Endothelial cell of umbilical vein (primary cell): ENCODE measurements around the gene USF3. TPM values are rescaled to one million over a fixed set of nuclear protein-coding genes. Genes with fewer than 3 reads are reported as not detected.
A peak's percentile ranks its signal among the peaks of the same experiment; 100 is the strongest.

Experiments
- BruUV-seq: library from RNA; stranded (reverse); fragments of 400-500 nt; replicated peaks from 2 replicates; lab custom pipeline; 2021; lab: Mats Ljungman, UMichigan
- CTCF ChIA-PET: fragments of 300-600, 350-600 bp; sonication (Branson Sonifier 250); formaldehyde crosslinking; loops from one replicate; lab custom pipeline; 2021; ENCODE audit warnings: antibody characterized with exemption, inconsistent platforms; lab: Charles Lee
- POLR2A ChIA-PET: fragments of 300-600, 350-600 bp; sonication (Branson Sonifier 250); formaldehyde crosslinking; loops from one replicate; lab custom pipeline; 2021; ENCODE audit warnings: antibody characterized with exemption, inconsistent platforms; lab: Charles Lee
- DNase-seq: peaks from one replicate; pipeline ENCODE4 v3.0.0-alpha.2; 2011; ENCODE audit warnings: low read depth, low spot score
- FAIRE-seq: peaks from 2 replicates; lab custom pipeline; 2011; peaks lifted over from hg19 to GRCh38; lab: Jason Lieb, UNC
- H2AFZ ChIP-seq: 2 replicates; pipeline ENCODE4 v1.6.0; 2012; ENCODE audit warnings: low read depth, low read length, control low read depth, inconsistent platforms
- H3K27ac ChIP-seq: 2 replicates; pipeline ENCODE4 v1.5.1; 2011; ENCODE audit warnings: low read depth, mild to moderate bottlenecking, control low read depth, low read length, moderate library complexity; ENCODE audit not compliant: insufficient read depth
- H3K27me3 ChIP-seq, 2 experiments: 2 replicates each; pipeline versions ENCODE4 v1.6.0 to v1.6.1; 2011; ENCODE audit warnings: low read length in 2 of 2, mixed read lengths in 1 of 2; ENCODE audit not compliant: control insufficient read depth in 2 of 2, insufficient read depth in 2 of 2
- H3K36me3 ChIP-seq, 2 experiments: 2 replicates in 1 of 2; 3 replicates in 1 of 2; pipeline ENCODE4 v1.5.1; 2011; ENCODE audit warnings: low read length in 2 of 2, mild to moderate bottlenecking in 1 of 2, moderate library complexity in 1 of 2; ENCODE audit not compliant: control insufficient read depth in 2 of 2, insufficient read depth in 2 of 2; ENCODE audit errors: extremely low read depth in 1 of 2
- H3K4me1 ChIP-seq: 3 replicates; pipeline ENCODE4 v1.5.1; 2011; ENCODE audit warnings: mild to moderate bottlenecking, low read length; ENCODE audit not compliant: control insufficient read depth, insufficient read depth; ENCODE audit errors: extremely low read depth
- H3K4me2 ChIP-seq: 2 replicates; pipeline ENCODE4 v1.6.1; 2011; ENCODE audit warnings: low read length, control low read depth, mixed read lengths; ENCODE audit not compliant: insufficient read depth
- H3K4me3 ChIP-seq, 3 experiments: fragments of 200-600 bp in 1 of 3; sonication (generic), shearing (Covaris generic) in 1 of 3; replicated peaks in 1 of 3; 2 replicates each; pipeline ENCODE4 v1.5.1; 2011 to 2016; ENCODE audit warnings: control low read depth in 3 of 3, low read length in 3 of 3, mild to moderate bottlenecking in 2 of 3, inconsistent platforms in 1 of 3, low read depth in 1 of 3, moderate library complexity in 1 of 3; ENCODE audit not compliant: insufficient read depth in 1 of 3
- H3K79me2 ChIP-seq: 2 replicates; pipeline ENCODE4 v1.6.0; 2012; ENCODE audit warnings: low read length, inconsistent platforms; ENCODE audit not compliant: control insufficient read depth, insufficient read depth
- H3K9ac ChIP-seq: replicated peaks from 2 replicates; pipeline ENCODE3; 2011; ENCODE audit warnings: low read length, control low read depth; ENCODE audit not compliant: insufficient read depth; ENCODE audit errors: extremely low read depth
- H3K9me1 ChIP-seq: replicated peaks from 3 replicates; pipeline ENCODE4 v1.6.0; 2011; ENCODE audit warnings: mild to moderate bottlenecking, low read length; ENCODE audit not compliant: control insufficient read depth, insufficient read depth; ENCODE audit errors: extremely low read depth
- H3K9me3 ChIP-seq: replicated peaks from 2 replicates; pipeline ENCODE4 v1.5.1; 2012; ENCODE audit warnings: low read length, inconsistent platforms; ENCODE audit not compliant: control insufficient read depth, insufficient read depth
- H4K20me1 ChIP-seq: replicated peaks from 2 replicates; pipeline ENCODE3; 2011; ENCODE audit warnings: mild to moderate bottlenecking, low read length; ENCODE audit not compliant: control insufficient read depth, insufficient read depth; ENCODE audit errors: extremely low read depth
- CTCF ChIP-seq, 2 donors: IDR thresholded peaks; 1 replicate in 1 of 2; 2 replicates in 1 of 2; pipeline ENCODE4 v1.5.1; 2011; ENCODE audit warnings: low read length in 2 of 2, mild to moderate bottlenecking in 2 of 2, moderate library complexity in 2 of 2, control low read depth in 1 of 2, inconsistent platforms in 1 of 2, low read depth in 1 of 2; ENCODE audit not compliant: insufficient read depth in 1 of 2; ENCODE audit errors: extremely low read depth in 1 of 2
- EZH2 ChIP-seq: IDR thresholded peaks from 2 replicates; pipeline ENCODE4 v1.6.1; 2012; ENCODE audit warnings: borderline replicate concordance, low read depth, mild to moderate bottlenecking, moderate library complexity, low read length, inconsistent platforms; ENCODE audit not compliant: severe bottlenecking
- FOS ChIP-seq: IDR thresholded peaks from 2 replicates; pipeline ENCODE4 v1.6.1; 2011; ENCODE audit warnings: mild to moderate bottlenecking, low read length, moderate library complexity, borderline replicate concordance; ENCODE audit not compliant: insufficient read depth
- GATA2 ChIP-seq: IDR thresholded peaks from 2 replicates; pipeline ENCODE4 v1.7.0; 2011; ENCODE audit warnings: low read depth, mild to moderate bottlenecking, moderate library complexity, mixed read lengths, low read length; ENCODE audit not compliant: insufficient read length, insufficient read depth
- JUN ChIP-seq: IDR thresholded peaks from 2 replicates; pipeline ENCODE4 v1.6.1; 2011; ENCODE audit warnings: borderline replicate concordance, low read depth; ENCODE audit not compliant: insufficient read length, insufficient read depth
- MAX ChIP-seq: IDR thresholded peaks from 2 replicates; pipeline ENCODE4 v1.6.1; 2011; ENCODE audit not compliant: insufficient read depth, insufficient read length
- MYC ChIP-seq: IDR thresholded peaks from one replicate; pipeline ENCODE4 v1.6.1; 2011; ENCODE audit warnings: mild to moderate bottlenecking, low read depth, low read length
- POLR2A ChIP-seq: IDR thresholded peaks from 2 replicates; pipeline ENCODE4 v1.6.1; 2012; ENCODE audit warnings: low read depth, mild to moderate bottlenecking, control low read depth, low read length
- POLR2AphosphoS5 ChIP-seq: IDR thresholded peaks from 2 replicates; pipeline ENCODE4 v1.6.1; 2012; ENCODE audit warnings: low read depth, mild to moderate bottlenecking, control low read depth, low read length, moderate library complexity; ENCODE audit not compliant: insufficient read depth
- dilution Hi-C: fragments of 300-500 bp; cut with MboI; formaldehyde crosslinking; loops from one replicate; pipeline ENCODE4 v1.15.0; 2019; ENCODE audit warnings: low sequenced_read_pairs; ENCODE audit not compliant: extremely low pct_ligation_motif_present
- intact Hi-C: fragments of 100-400 bp; cut with micrococcal nuclease; formaldehyde crosslinking; loops from one replicate; pipeline ENCODE4 v1.10.0; 2022
- polyA plus RNA-seq, 4 experiments: library from polyadenylated mRNA; depleted of rRNA in 3 of 4; stranded (reverse) in 3 of 4; unstranded in 1 of 4; fragments of >200 nt; gene quantifications; 2 replicates each; pipeline versions ENCODE4 v1.2.1 to v1.2.3, GENCODE V29; 2011 to 2012; ENCODE audit warnings: missing spikeins in 1 of 4
- total RNA-seq: library from RNA; stranded (reverse); gene quantifications from 2 replicates; pipeline ENCODE4 v1.2.3, GENCODE V29; 2021

USF3 gene
- total and polyA plus RNA-seq, 2 donors (not counting 3 experiments of a cell fraction or from before 2014, with no cell fraction given), result 7.0 to 10.5 TPM

DNA sequence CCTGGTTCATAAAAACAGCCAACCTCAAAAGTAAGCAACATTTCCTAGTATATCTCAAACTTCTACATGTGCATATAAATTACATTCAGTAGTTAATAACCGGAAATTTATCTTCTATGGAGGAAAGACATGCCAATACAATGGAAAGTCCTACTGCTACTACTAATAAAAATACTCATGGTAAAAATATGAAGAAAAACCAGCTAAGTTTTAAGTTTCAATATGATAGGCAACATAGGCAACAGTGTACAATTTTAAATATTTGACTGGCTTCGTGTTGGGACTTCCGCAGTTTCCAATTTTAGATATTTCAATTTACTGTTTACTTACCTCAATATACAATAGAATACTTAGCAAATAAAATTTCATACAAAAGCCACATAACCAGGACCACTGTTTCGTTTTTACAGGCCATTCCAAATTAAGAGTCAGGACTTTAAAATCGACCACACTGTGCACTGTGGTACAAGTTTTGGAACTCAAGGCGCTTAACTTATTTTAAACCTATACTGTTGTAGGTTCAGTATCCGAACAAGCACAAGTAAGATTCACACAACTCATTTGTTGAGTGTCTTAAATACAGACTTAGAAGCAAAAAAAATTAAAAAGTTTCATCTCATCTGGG is 46.7 kb upstream of the USF3 start:
- Histone ChIP-seq H3K4me3 (peak overlapping the region in 1 of 3 experiments; percentile 95), H3K9ac (peak overlapping the region; percentile 6), H2AFZ (no peak overlapping the region), H3K79me2 (peaks cover 91% of the 10 kb centered on the region), H3K27ac (no peak overlapping the region), H3K27me3 (no peaks in the 10 kb centered on the region), H3K9me3 (no peaks in the 10 kb centered on the region), H3K4me1 (peaks cover 30% of the 10 kb centered on the region), H3K36me3 (no peaks in the 10 kb centered on the region), H3K9me1 (no peaks in the 10 kb centered on the region), H4K20me1 (peaks cover 2% of the 10 kb centered on the region), H3K4me2 (peak overlapping the region; percentile 95)
- TF ChIP-seq POLR2A (no peak), EZH2 (no peak)
- dilution Hi-C loops, result no loop called here
- POLR2A ChIA-PET, result no interaction called here
- FAIRE-seq (no peak), DNase-seq (no peak)
- intact Hi-C loops, result no loop called here
- BruUV-seq, result no TSS peak
- CTCF ChIA-PET, result no interaction called here

DNA sequence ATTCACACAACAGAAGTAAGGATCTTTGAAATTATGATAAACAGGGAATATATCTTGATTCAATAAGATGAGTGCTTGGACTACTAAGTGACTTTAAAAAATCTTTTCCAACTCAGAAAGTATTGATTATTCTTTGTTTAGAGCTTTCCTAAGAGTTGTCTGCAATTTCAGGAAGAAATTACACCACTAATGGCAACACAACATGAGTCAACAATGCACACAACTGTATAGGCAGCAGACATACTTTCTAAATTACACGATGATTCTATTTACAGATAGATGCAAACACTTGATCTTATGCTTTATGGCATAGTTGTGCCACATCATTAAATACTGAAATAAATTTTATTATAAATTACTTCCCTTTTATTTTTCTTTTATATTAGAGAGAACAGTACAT is 45.2 kb upstream of the USF3 start:
- dilution Hi-C loops (no loop called here), intact Hi-C loops (no loop called here)
- Histone ChIP-seq H3K27me3 (no peaks in the 10 kb centered on the region), H4K20me1 (peaks cover 2% of the 10 kb centered on the region), H3K79me2 (peaks cover 94% of the 10 kb centered on the region), H3K36me3 (no peaks in the 10 kb centered on the region), H3K4me3 (no peak overlapping the region), H2AFZ (no peak overlapping the region), H3K9ac (no peak overlapping the region), H3K9me3 (no peaks in the 10 kb centered on the region), H3K4me2 (no peak overlapping the region), H3K9me1 (no peaks in the 10 kb centered on the region), H3K4me1 (peaks cover 34% of the 10 kb centered on the region), H3K27ac (no peak overlapping the region)
- DNase-seq, result no peak
- CTCF ChIA-PET, result interaction anchor here (1.6 to 8.0 kb wide), 2 partner anchors 19 to 412 kb away, joined by 3 to 111 read pairs; no protein-coding TSS in a partner anchor
- no peak for FAIRE-seq
- no TSS peak for BruUV-seq
- POLR2A ChIA-PET, result no interaction called here
- TF ChIP-seq POLR2AphosphoS5 (no peak), GATA2 (no peak), FOS (no peak), EZH2 (no peak), CTCF (IDR thresholded peaks at IDR 0.05; ENCODE audit: extremely low read depth in 1 of 2, insufficient read depth in 1 of 2, low read depth in 1 of 2, low read length in 2 of 2) (no peak), POLR2A (no peak), MYC (no peak), JUN (no peak), MAX (no peak)
